Right lobe of liver (tissue), 6 donors: ENCODE measurements around the gene NEIL3. TPM values are rescaled to one million over a fixed set of nuclear protein-coding genes. Genes with fewer than 3 reads are reported as not detected.

ENCODE experiments used
- ATAC-seq, 4 donors: fragments of 200-7000 bp; cut with Tn5 transposase; one replicate each; pipeline ENCODE4 v1.9.1; 2020; ENCODE audit warnings: mild to moderate bottlenecking in 4 of 4, moderate library complexity in 4 of 4
- DNase-seq, 3 donors: peaks; one replicate each; pipeline ENCODE4 v3.0.0-alpha.2; 2020
- H3K27ac ChIP-seq, 3 donors: fragments of 200-600 bp; one replicate each; pipeline ENCODE4 v1.8.0; 2022
- H3K27me3 ChIP-seq, 2 donors: fragments of 200-600 bp; one replicate each; pipeline ENCODE4 v1.8.0; 2022
- H3K36me3 ChIP-seq, 4 donors: fragments of 200-600 bp; sonication (generic) in 1 of 4; one replicate each; pipeline versions ENCODE4 v1.5.1 to v1.8.0; 2017 to 2022; ENCODE audit warnings: control low read depth in 1 of 4
- H3K4me1 ChIP-seq, 4 donors: fragments of 200-600 bp; sonication (generic) in 1 of 4; one replicate each; pipeline versions ENCODE4 v1.5.1 to v1.8.0; 2017 to 2022; ENCODE audit warnings: control low read depth in 1 of 4
- H3K4me3 ChIP-seq, 3 donors: fragments of 200-600 bp; one replicate each; pipeline ENCODE4 v1.8.0; 2022
- H3K9me3 ChIP-seq, 4 donors: fragments of 200-600 bp; sonication (generic) in 1 of 4; one replicate each; pipeline versions ENCODE4 v1.5.1 to v1.8.0; 2017 to 2022; ENCODE audit warnings: control low read depth in 1 of 4
- POLR2A ChIP-seq: fragments of 450-650 bp; IDR thresholded peaks from one replicate; pipeline ENCODE4 v1.6.1; 2017; ENCODE audit warnings: antibody characterized with exemption, mild to moderate bottlenecking
- WGBS: methylation state at CpG from one replicate; pipeline ENCODE4 v1.1.6; 2018; ENCODE audit warnings: low coverage, low lambda C conversion rate; ENCODE audit not compliant: insufficient coverage; ENCODE audit errors: missing lambda C conversion rate; 5-methylcytosine and 5-hydroxymethylcytosine counted together
- intact Hi-C, 2 donors: fragments of 100-400 bp; cut with DNase I; formaldehyde crosslinking; loops; one replicate each; pipeline versions ENCODE4 v1.11.2 to v1.14.1; 2022
- total RNA-seq, 6 experiments: library from RNA; depleted of rRNA in 2 of 6; stranded (reverse); fragments of >200 nt in 2 of 6; fragmentation: NEBNext Ultra II Directional in 3 of 6; extraction: Animal tissue kit (Norgen Biotek cat#: 25700) in 3 of 6; gene quantifications; one replicate each; pipeline versions ENCODE4 v1.1.0 to v1.2.4, GENCODE V29; 2016 to 2023
- TF ChIP-seq, protein P1 (sequence below), 4 donors: fragments of 200-600 bp in 3 of 4; fragments of 450-650 bp in 1 of 4; IDR thresholded peaks; one replicate each; pipeline versions ENCODE4 v1.5.1 to v1.8.0; 2016 to 2022; ENCODE audit warnings: antibody characterized with exemption in 4 of 4, mild to moderate bottlenecking in 2 of 4
- donor health status: DM: no; HTN: yes; CAD: no.
- donor health status: DM: no; HTN: no; CAD: no.
- donor health status: DM: no; HTN: no; CAD: no.
- donor health status: DM: no; HTN: yes; CAD: no.
- donor health status: DM: no; HTN: yes; CAD: no.

NEIL3 gene
- total RNA-seq, 6 experiments from 2014 or later = 0.13 to 2.3 (median 0.63) TPM; not detected in 2

DNA sequence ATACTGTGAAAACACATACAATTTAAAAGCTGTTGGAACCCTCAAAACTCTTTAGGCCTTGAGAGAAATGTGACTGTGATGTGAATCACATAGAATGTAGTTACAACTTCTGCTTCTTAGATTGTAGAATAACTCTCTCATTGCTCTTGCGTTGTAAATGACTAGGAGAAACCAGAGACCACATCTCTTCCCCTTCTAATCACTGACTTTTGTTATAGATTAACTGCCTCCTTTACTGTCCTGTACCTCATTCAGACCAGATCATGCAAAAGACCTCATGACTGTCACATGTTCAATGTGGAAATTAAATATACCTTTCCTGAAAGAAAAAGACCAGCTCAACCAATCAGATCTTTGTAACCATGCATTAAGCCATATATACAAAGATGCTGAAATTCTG lies 43.2 kb upstream of the NEIL3 start:
- ATAC-seq = no peak
- peaks cover 0 to 7% (median 0%) of the 10 kb centered on the region in 4 donors for H3K4me1 ChIP-seq
- no peak for DNase-seq
- WGBS = 53% methylated on average over 1 of the region's 1 CpG
- no peak overlapping the region for H3K4me3 ChIP-seq
- no peaks in the 10 kb centered on the region for H3K36me3 ChIP-seq
- H3K9me3 ChIP-seq = no peaks in the 10 kb centered on the region
- H3K27me3 ChIP-seq = no peaks in the 10 kb centered on the region
- no peak overlapping the region for H3K27ac ChIP-seq
- TF ChIP-seq, protein P1, sequence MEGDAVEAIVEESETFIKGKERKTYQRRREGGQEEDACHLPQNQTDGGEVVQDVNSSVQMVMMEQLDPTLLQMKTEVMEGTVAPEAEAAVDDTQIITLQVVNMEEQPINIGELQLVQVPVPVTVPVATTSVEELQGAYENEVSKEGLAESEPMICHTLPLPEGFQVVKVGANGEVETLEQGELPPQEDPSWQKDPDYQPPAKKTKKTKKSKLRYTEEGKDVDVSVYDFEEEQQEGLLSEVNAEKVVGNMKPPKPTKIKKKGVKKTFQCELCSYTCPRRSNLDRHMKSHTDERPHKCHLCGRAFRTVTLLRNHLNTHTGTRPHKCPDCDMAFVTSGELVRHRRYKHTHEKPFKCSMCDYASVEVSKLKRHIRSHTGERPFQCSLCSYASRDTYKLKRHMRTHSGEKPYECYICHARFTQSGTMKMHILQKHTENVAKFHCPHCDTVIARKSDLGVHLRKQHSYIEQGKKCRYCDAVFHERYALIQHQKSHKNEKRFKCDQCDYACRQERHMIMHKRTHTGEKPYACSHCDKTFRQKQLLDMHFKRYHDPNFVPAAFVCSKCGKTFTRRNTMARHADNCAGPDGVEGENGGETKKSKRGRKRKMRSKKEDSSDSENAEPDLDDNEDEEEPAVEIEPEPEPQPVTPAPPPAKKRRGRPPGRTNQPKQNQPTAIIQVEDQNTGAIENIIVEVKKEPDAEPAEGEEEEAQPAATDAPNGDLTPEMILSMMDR (IDR thresholded peaks at IDR 0.05) = no peak
- TF ChIP-seq POLR2A = no peak
- intact Hi-C loops = no loop called here

DNA sequence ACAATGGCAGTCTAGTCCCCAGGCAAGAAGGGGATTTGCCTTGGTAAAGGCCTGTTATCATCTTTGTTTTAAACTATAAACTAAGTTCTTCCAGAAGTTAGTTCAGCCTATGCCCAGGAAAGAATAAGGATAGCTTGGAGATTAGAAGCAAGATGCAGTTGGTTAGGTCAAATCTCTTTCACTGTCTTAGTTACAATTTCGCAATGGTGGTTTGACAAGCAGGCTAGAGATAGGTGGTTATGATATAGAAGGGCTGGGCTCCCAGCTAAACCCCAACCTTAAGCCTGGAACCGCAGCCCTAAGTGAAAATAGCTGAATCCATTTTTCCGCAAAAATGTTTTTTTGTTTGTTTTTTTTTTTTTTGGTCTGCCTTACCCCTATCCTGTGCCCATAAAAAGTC lies 41.8 kb upstream of the NEIL3 start:
- Histone ChIP-seq H3K4me3 (no peak overlapping the region), H3K9me3 (no peaks in the 10 kb centered on the region), H3K4me1 (peaks cover 0 to 7% (median 0%) of the 10 kb centered on the region in 4 donors), H3K36me3 (no peaks in the 10 kb centered on the region), H3K27me3 (no peaks in the 10 kb centered on the region), H3K27ac (no peak overlapping the region)
- intact Hi-C loops = no loop called here
- TF ChIP-seq, protein P1 (IDR thresholded peaks at IDR 0.05) = no peak
- no peak for TF ChIP-seq POLR2A
- no peak for DNase-seq
- ATAC-seq = no peak
- 74% methylated on average over 3 of the region's 3 CpGs for WGBS

DNA sequence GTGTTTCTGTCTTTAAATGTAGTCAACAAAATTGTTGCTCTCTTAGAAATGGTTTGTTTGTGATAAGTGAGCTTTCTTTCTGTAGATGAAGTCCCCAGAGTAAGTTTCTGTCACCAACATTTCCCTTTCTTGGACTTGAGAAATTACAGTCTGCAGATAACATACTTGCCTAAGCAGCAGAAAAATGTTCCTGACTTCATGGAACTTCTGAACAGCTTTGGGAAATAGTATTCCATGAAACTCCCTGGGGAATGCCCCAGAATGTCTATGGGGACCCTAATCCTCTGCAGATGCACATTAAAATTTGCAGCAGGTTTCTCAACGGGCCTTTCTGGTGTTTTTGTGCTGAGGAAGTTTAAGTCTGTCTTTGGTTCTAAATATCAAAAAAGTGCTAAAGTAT lies 38.6 kb upstream of the NEIL3 start:
- H3K36me3 ChIP-seq = no peaks in the 10 kb centered on the region
- no peak for ATAC-seq
- H3K27me3 ChIP-seq = no peaks in the 10 kb centered on the region
- no peak overlapping the region for H3K27ac ChIP-seq
- H3K4me1 ChIP-seq = no peaks in the 10 kb centered on the region
- DNase-seq = no peak
- no peak overlapping the region for H3K4me3 ChIP-seq
- TF ChIP-seq, protein P1 (IDR thresholded peaks at IDR 0.05) = no peak
- no peak for TF ChIP-seq POLR2A
- H3K9me3 ChIP-seq = no peaks in the 10 kb centered on the region
- 43% methylated on average over 1 of the region's 1 CpG for WGBS
- intact Hi-C loops = no loop called here

DNA sequence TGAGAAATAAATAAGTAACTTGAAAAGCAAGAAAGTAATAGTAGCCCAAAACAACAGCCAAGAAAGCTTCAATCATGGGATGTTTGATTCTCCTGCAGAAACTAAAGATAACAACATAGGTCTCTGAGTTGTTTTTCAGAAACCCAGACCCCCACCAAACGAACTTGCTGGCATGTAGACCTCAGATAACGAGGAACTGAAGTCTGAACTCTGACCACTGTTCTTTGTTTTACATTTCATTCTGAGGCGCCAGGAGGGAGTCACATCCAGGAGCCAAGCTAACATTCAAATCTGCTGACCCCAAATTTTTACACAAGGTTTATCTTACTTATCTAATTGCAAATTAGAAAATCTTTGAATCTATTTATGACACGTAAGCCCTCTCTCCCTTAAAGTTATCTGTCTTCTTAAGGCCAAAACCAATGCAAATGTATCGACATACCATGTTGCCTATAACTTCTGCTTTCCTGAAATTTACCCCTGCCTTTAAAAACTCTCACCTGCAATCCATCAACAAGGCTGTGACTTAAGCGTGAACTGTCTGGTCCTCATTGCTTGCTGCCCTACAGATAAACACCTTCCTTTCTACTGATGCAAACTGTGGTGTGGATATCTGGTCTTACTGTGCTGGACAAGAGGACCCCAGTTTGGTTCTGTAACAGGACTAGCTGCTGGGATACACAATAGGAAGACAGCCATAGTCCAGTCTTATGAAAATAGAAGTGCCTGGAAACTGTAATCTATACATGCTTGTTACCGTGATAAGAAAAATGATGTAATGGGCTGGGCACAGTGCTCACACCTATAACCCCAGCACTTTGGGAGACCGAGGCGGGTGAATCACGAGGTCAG lies 37.5 kb upstream of the NEIL3 start:
- H3K27ac ChIP-seq = no peak overlapping the region
- no peak for DNase-seq

More for the DNA sequence above, 37.5 kb upstream of the NEIL3 start:
- intact Hi-C loops = no loop called here
- TF ChIP-seq, protein P1 (IDR thresholded peaks at IDR 0.05) = no peak
- TF ChIP-seq POLR2A = no peak
- no peaks in the 10 kb centered on the region for H3K36me3 ChIP-seq
- H3K4me3 ChIP-seq = no peak overlapping the region
- ATAC-seq = no peak
- H3K4me1 ChIP-seq = no peaks in the 10 kb centered on the region
- no peaks in the 10 kb centered on the region for H3K9me3 ChIP-seq
- no peaks in the 10 kb centered on the region for H3K27me3 ChIP-seq
- WGBS = 47% methylated on average over 10 of the region's 10 CpGs
